Measurements from ENCODE around the gene KANK2. TPM values are rescaled to one million over a fixed set of nuclear protein-coding genes. Genes with fewer than 3 reads are reported as not detected.
A peak's percentile ranks its signal among the peaks of the same experiment; 100 is the strongest.

KANK2 gene
- total and polyA plus RNA-seq, 2 of the 8 experiments (the other 6 are each of a cell fraction or from before 2014, with no cell fraction given), result 25.2 to 42.3 TPM

- Histone ChIP-seq H3K56ac (replicated peaks; ENCODE audit: insufficient read length, low read depth, low read length) (no peak overlapping the region), H3K27me3 (replicated peaks in 1 of 4; ENCODE audit: control insufficient read depth in 3 of 4, extremely low read depth in 1 of 4, insufficient read depth in 3 of 4, low read length in 3 of 4) (no peaks in the 10 kb centered on the region), H3K79me2 (ENCODE audit: control insufficient read depth in 1 of 2, insufficient read depth in 2 of 2, low read length in 2 of 2) (no peaks in the 10 kb centered on the region), H3K79me1 (ENCODE audit: low read depth, low read length) (no peaks in the 10 kb centered on the region; the same call in 1 of the 2 replicates), H2AFZ (ENCODE audit: low read length) (peak overlapping the region; percentile 86), H3K9me3 (ENCODE audit: insufficient read depth in 2 of 2, low read depth in 1 of 2, low read length in 1 of 2) (no peaks in the 10 kb centered on the region), H2BK15ac (ENCODE audit: low read length) (peak overlapping the region; percentile 88; the same call in 1 of the 2 replicates), H3K4me2 (ENCODE audit: insufficient read depth in 1 of 2, low read depth in 2 of 2, low read length in 2 of 2) (peak overlapping the region; percentile 54 to 79), H2BK12ac (ENCODE audit: low read depth, low read length) (0 out of 2 replicates have a peak overlapping the region, but pooled peaks have one; percentile 43), H4K20me1 (replicated peaks in 1 of 2; ENCODE audit: control insufficient read depth in 1 of 2, insufficient read depth in 2 of 2, low read length in 2 of 2) (no peaks in the 10 kb centered on the region), H3K23ac (ENCODE audit: insufficient read length) (no peak overlapping the region), H3K18ac (ENCODE audit: extremely low read depth, low read length) (peak overlapping the region; percentile 90), H2BK120ac (replicated peaks; ENCODE audit: low read depth, low read length) (no peak overlapping the region), H2AK5ac (ENCODE audit: low read depth, low read length) (0 out of 2 replicates have a peak overlapping the region, but pooled peaks have one; percentile 16), H2BK5ac (ENCODE audit: low read depth, low read length) (peak overlapping the region; percentile 71; the same call in 1 of the 2 replicates), H3K4me1 (replicated peaks in 1 of 4; ENCODE audit: control insufficient read depth in 3 of 4, insufficient read depth in 4 of 4, low read length in 3 of 4) (peaks cover 0 to 3% (median 2%) of the 10 kb centered on the region in 4 experiments; a peak in 4 of 7 replicates), H2BK20ac (ENCODE audit: low read length) (no peak overlapping the region), H3K4me3 (ENCODE audit: extremely low read depth in 1 of 4, insufficient read depth in 2 of 4, low read depth in 3 of 4, low read length in 4 of 4) (peak overlapping the region; percentile 60 to 85 (median 81)), H3K4ac (replicated peaks; ENCODE audit: insufficient read length, low read depth, low read length) (peak overlapping the region; percentile 19), H4K5ac (ENCODE audit: insufficient read length, low read depth, low read length) (no peak overlapping the region), H4K8ac (ENCODE audit: extremely low read depth, insufficient read depth, low read length) (peak overlapping the region; percentile 88), H3K23me2 (ENCODE audit: low read depth, low read length) (peaks cover 6% of the 10 kb centered on the region; the same call in 1 of the 2 replicates), H3K14ac (ENCODE audit: insufficient read length) (no peak overlapping the region), H3K27ac (ENCODE audit: low read depth, low read length) (no peak overlapping the region), H3K9ac (replicated peaks in 1 of 4; ENCODE audit: extremely low read depth in 1 of 4, low read depth in 3 of 4, low read length in 3 of 4) (peak overlapping the region; percentile 38 to 71 (median 58)), H3K36me3 (ENCODE audit: control insufficient read depth in 2 of 4, insufficient read depth in 4 of 4, low read length in 3 of 4) (peaks cover 2 to 23% (median 10%) of the 10 kb centered on the region in 4 experiments; a peak in 6 of 8 replicates), H4K91ac (replicated peaks; ENCODE audit: insufficient read length, low read length) (no peak overlapping the region)
- WGBS, 2 experiments (ENCODE audit: extremely low coverage in 1 of 2, insufficient coverage in 1 of 2, insufficient read length in 1 of 2, insufficient replicate concordance in 2 of 2, low coverage in 1 of 2, low lambda C conversion rate in 2 of 2, missing lambda C conversion rate in 1 of 2), result 35% methylated on average over 20 of the region's 47 CpGs; no CpG with 5 or more reads in 1 of the 2 experiments
- ChIA-PET POLR2A (ENCODE audit: partially characterized antibody) (interaction anchor here (2.1 kb wide), 2 partner anchors 10 to 27 kb away, joined by 4 to 5 read pairs; no protein-coding TSS in a partner anchor), CTCF (ENCODE audit: partially characterized antibody) (no interaction called here)
- DNase-seq (ENCODE audit: low read depth in 1 of 2, low spot score in 2 of 2), result peak in 1 of 2 experiments; percentile 71
- FAIRE-seq, result no peak
- peak; percentile 29 for TF ChIP-seq SAP30 (IDR thresholded peaks at IDR 0.05; ENCODE audit: insufficient read depth, insufficient replicate concordance, low read length)
- no peak for TF ChIP-seq CREB1 (IDR thresholded peaks at IDR 0.05)
- TF ChIP-seq SIX5 (IDR thresholded peaks at IDR 0.05; ENCODE audit: low read depth, low read length), result no peak
- no peak for TF ChIP-seq SIRT6 (IDR thresholded peaks at IDR 0.05; ENCODE audit: low read length)
- TF ChIP-seq HDAC2 (IDR thresholded peaks at IDR 0.05; ENCODE audit: borderline replicate concordance in 1 of 2, low read depth in 2 of 2, low read length in 2 of 2), result peak in 1 of 2 experiments; percentile 31; a peak in 1 of 4 replicates
- no peak for TF ChIP-seq ATF2 (IDR thresholded peaks at IDR 0.05; ENCODE audit: low read length)
- TF ChIP-seq KDM5A (IDR thresholded peaks at IDR 0.05; ENCODE audit: low read length), result no peak
- 0 out of 2 replicates have a peak, but pooled peaks have one; percentile 27 for TF ChIP-seq TAF1 (IDR thresholded peaks at IDR 0.05; ENCODE audit: low read depth, low read length)
- 0 out of 2 replicates have a peak, but pooled peaks have one; percentile 31 for TF ChIP-seq YY1 (IDR thresholded peaks at IDR 0.05; ENCODE audit: low read depth, low read length)
Measured at GRCh38 chr19:11196406-11197287, 698 bp downstream of the KANK2 start.

Data from H1 (cell line).